K562 (cell line): ENCODE results near the gene PHF3.

Experiments
- CTCF ChIP-seq, 3 experiments: IDR thresholded peaks in 2 of 3; conservative IDR thresholded peaks in 1 of 3; 2 replicates each; pipeline ENCODE4 v1.5.1; 2011 to 2012; ENCODE audit warnings: low read length in 3 of 3, mild to moderate bottlenecking in 3 of 3, control low read depth in 2 of 3, improper control_type of control experiment in 1 of 3, inconsistent platforms in 1 of 3, low read depth in 1 of 3, mixed read lengths in 1 of 3, moderate library complexity in 1 of 3; ENCODE audit not compliant: insufficient read depth in 2 of 3
- EZH2 ChIP-seq: IDR thresholded peaks from 2 replicates; pipeline ENCODE4 v1.6.1; 2012; ENCODE audit warnings: low read depth, mild to moderate bottlenecking, inconsistent platforms, low read length, borderline replicate concordance
- KLF6 ChIP-seq: fragments of 250-450 bp; sonication (Bioruptor Pico); IDR thresholded peaks from 2 replicates; pipeline ENCODE4 v1.4.0; 2020; ENCODE audit warnings: mild to moderate bottlenecking, moderate library complexity, borderline replicate concordance
- OTX1 ChIP-seq: fragments of 450-650 bp; formaldehyde crosslinking; IDR thresholded peaks from 2 replicates; pipeline ENCODE4 v1.4.0; 2022; ENCODE audit warnings: mild to moderate bottlenecking
- ZBTB43 ChIP-seq: sonication (generic); formaldehyde crosslinking; IDR thresholded peaks from 2 replicates; pipeline ENCODE4 v1.8.0; 2023; ENCODE audit warnings: mild to moderate bottlenecking, missing genetic modification reagents
- ZNF274 ChIP-seq: IDR thresholded peaks from 2 replicates; pipeline ENCODE4 v1.6.1; 2011; ENCODE audit warnings: low read depth, mild to moderate bottlenecking, low read length, moderate library complexity, borderline replicate concordance
- ZNF589 ChIP-seq: fragments of 200-800 bp; sonication (Bioruptor generic); IDR thresholded peaks from 2 replicates; pipeline ENCODE4 v1.6.1; 2016; ENCODE audit warnings: low read depth, missing genetic modification characterization, missing compliant biosample characterization
- TF ChIP-seq, protein P1 (sequence below), 2 experiments: fragments of 450-650 bp in 1 of 2; sonication (generic) in 1 of 2; formaldehyde crosslinking in 1 of 2; IDR thresholded peaks; 2 replicates each; pipeline versions ENCODE4 v1.7.1 to v1.9.0; 2016 to 2022; ENCODE audit warnings: inconsistent platforms in 1 of 2, mild to moderate bottlenecking in 1 of 2, missing genetic modification reagents in 1 of 2

GRCh38 chr6:63644668-63645326 lies 9.2 kb downstream of the PHF3 start:
- no peak for TF ChIP-seq ZBTB43 (CRISPR knock-in tag)
- no peak for TF ChIP-seq ZNF274
- TF ChIP-seq, protein P1, sequence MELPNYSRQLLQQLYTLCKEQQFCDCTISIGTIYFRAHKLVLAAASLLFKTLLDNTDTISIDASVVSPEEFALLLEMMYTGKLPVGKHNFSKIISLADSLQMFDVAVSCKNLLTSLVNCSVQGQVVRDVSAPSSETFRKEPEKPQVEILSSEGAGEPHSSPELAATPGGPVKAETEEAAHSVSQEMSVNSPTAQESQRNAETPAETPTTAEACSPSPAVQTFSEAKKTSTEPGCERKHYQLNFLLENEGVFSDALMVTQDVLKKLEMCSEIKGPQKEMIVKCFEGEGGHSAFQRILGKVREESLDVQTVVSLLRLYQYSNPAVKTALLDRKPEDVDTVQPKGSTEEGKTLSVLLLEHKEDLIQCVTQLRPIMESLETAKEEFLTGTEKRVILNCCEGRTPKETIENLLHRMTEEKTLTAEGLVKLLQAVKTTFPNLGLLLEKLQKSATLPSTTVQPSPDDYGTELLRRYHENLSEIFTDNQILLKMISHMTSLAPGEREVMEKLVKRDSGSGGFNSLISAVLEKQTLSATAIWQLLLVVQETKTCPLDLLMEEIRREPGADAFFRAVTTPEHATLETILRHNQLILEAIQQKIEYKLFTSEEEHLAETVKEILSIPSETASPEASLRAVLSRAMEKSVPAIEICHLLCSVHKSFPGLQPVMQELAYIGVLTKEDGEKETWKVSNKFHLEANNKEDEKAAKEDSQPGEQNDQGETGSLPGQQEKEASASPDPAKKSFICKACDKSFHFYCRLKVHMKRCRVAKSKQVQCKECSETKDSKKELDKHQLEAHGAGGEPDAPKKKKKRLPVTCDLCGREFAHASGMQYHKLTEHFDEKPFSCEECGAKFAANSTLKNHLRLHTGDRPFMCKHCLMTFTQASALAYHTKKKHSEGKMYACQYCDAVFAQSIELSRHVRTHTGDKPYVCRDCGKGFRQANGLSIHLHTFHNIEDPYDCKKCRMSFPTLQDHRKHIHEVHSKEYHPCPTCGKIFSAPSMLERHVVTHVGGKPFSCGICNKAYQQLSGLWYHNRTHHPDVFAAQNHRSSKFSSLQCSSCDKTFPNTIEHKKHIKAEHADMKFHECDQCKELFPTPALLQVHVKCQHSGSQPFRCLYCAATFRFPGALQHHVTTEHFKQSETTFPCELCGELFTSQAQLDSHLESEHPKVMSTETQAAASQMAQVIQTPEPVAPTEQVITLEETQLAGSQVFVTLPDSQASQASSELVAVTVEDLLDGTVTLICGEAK (IDR thresholded peaks at IDR 0.05) = no peak
- TF ChIP-seq, protein P1 (CRISPR knock-in tag; IDR thresholded peaks at IDR 0.05) = no peak
- TF ChIP-seq KLF6 (CRISPR knock-in tag) = no peak
- TF ChIP-seq ZNF589 (CRISPR knock-in tag) = no peak
- TF ChIP-seq OTX1 (CRISPR knock-in tag) = no peak
- no peak for TF ChIP-seq CTCF (IDR thresholded peaks at IDR 0.05 in 2 of 3, conservative IDR thresholded peaks at IDR 0.05 in 1 of 3; ENCODE audit: insufficient read depth in 2 of 3, low read depth in 1 of 3, low read length in 3 of 3)
- no peak for TF ChIP-seq EZH2
